Activated T-cell treated with anti-CD3 and anti-CD28 coated beads, Interleukin-2, amount 50 U/mL, for 72 hours (primary cell): Measurements from ENCODE around the gene GAGE12C. TPM values are rescaled to one million over a fixed set of nuclear protein-coding genes. Genes with fewer than 3 reads are reported as not detected.
"Not testable (repeated sequence)": the region's sequence is repeated elsewhere in the genome, so short reads cannot be mapped to it uniquely, and the experiment has no call there.

Experiments
- ATAC-seq, 2 donors: fragments of 150-1000 bp; cut with Tn5 transposase; replicated peaks in 1 of 2; 2 replicates each; pipeline ENCODE4 v1.10.0; 2021; ENCODE audit warnings: moderate library complexity in 2 of 2, mild to moderate bottlenecking in 1 of 2
- DNase-seq, 2 donors: peaks; one replicate each; pipeline ENCODE4 v3.0.0; 2021 to 2022; ENCODE audit warnings: mixed read lengths in 1 of 2
- H3K27ac Mint-ChIP-seq: one replicate; pipeline ENCODE4 v1.8.0; 2022; ENCODE audit warnings: mild to moderate bottlenecking, moderate library complexity, mixed read lengths
- H3K27me3 Mint-ChIP-seq: one replicate; pipeline ENCODE4 v1.8.0; 2022; ENCODE audit warnings: low read depth, mixed read lengths
- H3K36me3 Mint-ChIP-seq, 2 donors: one replicate each; pipeline ENCODE4 v1.8.0; 2022; ENCODE audit warnings: mixed read lengths in 2 of 2, mild to moderate bottlenecking in 1 of 2; ENCODE audit not compliant: insufficient read depth in 2 of 2
- H3K4me1 Mint-ChIP-seq: one replicate; pipeline ENCODE4 v1.8.0; 2022; ENCODE audit warnings: low read depth, mixed read lengths
- H3K4me3 Mint-ChIP-seq, 2 donors: one replicate each; pipeline ENCODE4 v1.8.0; 2022; ENCODE audit warnings: mild to moderate bottlenecking in 2 of 2, mixed read lengths in 2 of 2, moderate library complexity in 2 of 2
- H3K9me3 Mint-ChIP-seq, 2 donors: one replicate each; pipeline ENCODE4 v1.8.0; 2022; ENCODE audit warnings: mixed read lengths in 2 of 2
- total RNA-seq, 2 donors: library from RNA; stranded (reverse); gene quantifications; one replicate each; pipeline ENCODE4 v1.2.3, GENCODE V29; 2022

Gene GAGE12C
- not detected for total RNA-seq

- H3K9me3 Mint-ChIP-seq: not testable (repeated sequence)
Measured at GRCh38 chrX:49531877-49532276, at the start of gene GAGE12C. TSS of gene GAGE12C (plus strand) at chrX:49532177. CDS start at chrX:49533332, 1,155 bp downstream.

GRCh38 chrX:49541433-49541832 is 9.5 kb downstream of the GAGE12C start, which contains the start of gene GAGE12D:
TSS of gene GAGE12D (plus strand) at chrX:49541733. CDS start at chrX:49542888, 1,155 bp downstream.
- H3K36me3 Mint-ChIP-seq, H3K4me1 Mint-ChIP-seq, DNase-seq, H3K4me3 Mint-ChIP-seq, H3K27ac Mint-ChIP-seq, ATAC-seq, H3K9me3 Mint-ChIP-seq, H3K27me3 Mint-ChIP-seq: not testable (repeated sequence)

More at GRCh38 chrX:49531877-49532276, at the start of gene GAGE12C:
- H3K4me3 Mint-ChIP-seq, H3K4me1 Mint-ChIP-seq, H3K27me3 Mint-ChIP-seq, DNase-seq, H3K27ac Mint-ChIP-seq, ATAC-seq, H3K36me3 Mint-ChIP-seq: not testable (repeated sequence)

GRCh38 chrX:49550989-49551388 is 19.0 kb downstream of the GAGE12C start, which contains the start of gene GAGE12E:
TSS of gene GAGE12E (plus strand) at chrX:49551289. CDS start at chrX:49552444, 1,155 bp downstream.
- DNase-seq, H3K36me3 Mint-ChIP-seq, ATAC-seq, H3K27me3 Mint-ChIP-seq, H3K4me1 Mint-ChIP-seq, H3K4me3 Mint-ChIP-seq, H3K27ac Mint-ChIP-seq, H3K9me3 Mint-ChIP-seq: not testable (repeated sequence)

- H3K27ac Mint-ChIP-seq, DNase-seq, H3K9me3 Mint-ChIP-seq, H3K4me3 Mint-ChIP-seq, ATAC-seq, H3K36me3 Mint-ChIP-seq, H3K27me3 Mint-ChIP-seq, H3K4me1 Mint-ChIP-seq: not testable (repeated sequence)
Measured at GRCh38 chrX:49560542-49560941, 28.6 kb downstream of the GAGE12C start, which contains the start of gene GAGE12F. TSS of gene GAGE12F (plus strand) at chrX:49560842. CDS start at chrX:49561997, 1,155 bp downstream.

GRCh38 chrX:49568728-49569127 is 36.8 kb downstream of the GAGE12C start:
- H3K36me3 Mint-ChIP-seq, DNase-seq, H3K4me1 Mint-ChIP-seq, H3K27ac Mint-ChIP-seq, H3K4me3 Mint-ChIP-seq, H3K9me3 Mint-ChIP-seq, ATAC-seq, H3K27me3 Mint-ChIP-seq: not testable (repeated sequence)

GRCh38 chrX:49569152-49569551 is 37.2 kb downstream of the GAGE12C start:
- not testable (repeated sequence) for H3K36me3 Mint-ChIP-seq, DNase-seq, H3K27ac Mint-ChIP-seq, H3K9me3 Mint-ChIP-seq, ATAC-seq, H3K4me3 Mint-ChIP-seq, H3K4me1 Mint-ChIP-seq, H3K27me3 Mint-ChIP-seq

- not testable (repeated sequence) for H3K4me3 Mint-ChIP-seq, DNase-seq, H3K36me3 Mint-ChIP-seq, H3K27ac Mint-ChIP-seq, ATAC-seq, H3K4me1 Mint-ChIP-seq, H3K27me3 Mint-ChIP-seq, H3K9me3 Mint-ChIP-seq
Measured at GRCh38 chrX:49570100-49570499, 38.1 kb downstream of the GAGE12C start, which contains the start of gene GAGE12G. TSS of gene GAGE12G (plus strand) at chrX:49570400. CDS start at chrX:49571555, 1,155 bp downstream.

GRCh38 chrX:49579649-49580048 is 47.7 kb downstream of the GAGE12C start, which contains the start of gene GAGE12H:
TSS of gene GAGE12H (plus strand) at chrX:49579949. CDS start at chrX:49581104, 1,155 bp downstream.
- H3K4me3 Mint-ChIP-seq, DNase-seq, H3K4me1 Mint-ChIP-seq, H3K27ac Mint-ChIP-seq, H3K27me3 Mint-ChIP-seq, H3K36me3 Mint-ChIP-seq, H3K9me3 Mint-ChIP-seq, ATAC-seq: not testable (repeated sequence)

Other genes with a start within 250 kb of the GAGE12C start
- gene GAGE10, start 228.5 kb upstream of the GAGE12C start, total RNA-seq: not detected
- gene GAGE12J, start 210.1 kb upstream of the GAGE12C start, total RNA-seq: not detected
- not detected for gene GAGE13, start 200.6 kb upstream of the GAGE12C start, total RNA-seq
- gene GAGE12D, start 9.6 kb downstream of the GAGE12C start, total RNA-seq: not detected
- not detected for gene GAGE12E, start 19.1 kb downstream of the GAGE12C start, total RNA-seq
- gene GAGE12F, start 28.7 kb downstream of the GAGE12C start, total RNA-seq: not detected
- not detected for gene GAGE12G, start 38.2 kb downstream of the GAGE12C start, total RNA-seq
- gene GAGE12H, start 47.8 kb downstream of the GAGE12C start, total RNA-seq: not detected
- not detected for gene GAGE2A, start 57.3 kb downstream of the GAGE12C start, total RNA-seq
- not detected for gene GAGE1, start 66.8 kb downstream of the GAGE12C start, total RNA-seq
- not detected for gene PAGE1, start 163.8 kb downstream of the GAGE12C start, total RNA-seq